Measurements from ENCODE around the gene LAMA2. TPM values are rescaled to one million over a fixed set of nuclear protein-coding genes. Genes with fewer than 3 reads are reported as not detected.
"Not testable (repeated sequence)": the region's sequence is repeated elsewhere in the genome, so short reads cannot be mapped to it uniquely, and the experiment has no call there.

Gene LAMA2
- total and polyA plus RNA-seq, 2 of the 13 experiments (the other 11 are each of a cell fraction or from before 2014, with no cell fraction given): 0.11 to 0.28 TPM

DNA sequence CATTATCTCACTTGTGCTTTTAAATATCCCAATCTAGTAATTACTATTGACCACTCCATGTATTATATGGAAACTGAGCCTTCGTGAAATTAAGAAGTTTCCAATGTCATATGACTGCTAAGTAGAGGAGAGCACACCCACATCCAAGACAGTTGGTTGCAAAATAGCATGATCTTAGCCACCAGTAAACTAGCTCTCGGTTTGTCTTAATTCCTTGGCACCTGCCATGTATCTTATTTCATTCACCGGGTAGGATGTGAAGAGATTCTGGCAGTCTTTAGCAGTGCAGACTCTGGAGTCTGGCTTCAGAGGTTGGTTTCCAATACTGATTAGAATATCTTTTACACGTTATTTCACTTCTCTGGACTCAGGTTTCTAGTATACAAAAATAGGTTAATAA lies 270.3 kb downstream of the LAMA2 start:
- BruUV-seq (replicated peaks): no TSS peak
- intact Hi-C loops (cut with micrococcal nuclease; ENCODE audit: unreplicated experiment): no loop called here
- Histone ChIP-seq H4K20me1 (ENCODE audit: insufficient read depth, low read length) (no peaks in the 10 kb centered on the region), H3K4me2 (ENCODE audit: low read depth, low read length) (no peak overlapping the region), H3K4me3 (replicated peaks in 1 of 3; ENCODE audit: insufficient read depth in 1 of 3, low read depth in 2 of 3, low read length in 3 of 3) (no peak overlapping the region), H3K27me3 (ENCODE audit: control insufficient read depth in 1 of 2, insufficient read depth in 2 of 2, low read length in 2 of 2) (no peaks in the 10 kb centered on the region), H3K36me3 (replicated peaks in 1 of 2; ENCODE audit: control insufficient read depth in 1 of 2, insufficient read depth in 2 of 2, low read length in 2 of 2) (no peaks in the 10 kb centered on the region), H3K79me2 (ENCODE audit: insufficient read depth, low read length) (no peaks in the 10 kb centered on the region), H3K27ac (ENCODE audit: extremely low read length, insufficient read depth, low read length) (no peak overlapping the region), H3K4me1 (ENCODE audit: insufficient read depth, low read length) (no peaks in the 10 kb centered on the region), H3K9me3 (ENCODE audit: low read length) (no peaks in the 10 kb centered on the region), H2AFZ (ENCODE audit: low read length) (no peak overlapping the region), H3K9ac (ENCODE audit: insufficient read depth, low read depth, low read length) (no peak overlapping the region)
- CTCF ChIA-PET (ENCODE audit: low intra/inter-chr PET ratio, low total read pairs): no interaction called here
- TF ChIP-seq IRF2 (CRISPR knock-in tag; IDR thresholded peaks at IDR 0.05) (no peak), NR2F1 (CRISPR knock-in tag; IDR thresholded peaks at IDR 0.05) (no peak), ZNF460 (CRISPR knock-in tag; IDR thresholded peaks at IDR 0.05; ENCODE audit: borderline replicate concordance) (no peak), RARA (CRISPR knock-in tag; IDR thresholded peaks at IDR 0.05) (no peak), ZNF816 (CRISPR knock-in tag; IDR thresholded peaks at IDR 0.05; ENCODE audit: borderline replicate concordance) (no peak), ZBTB10 (CRISPR knock-in tag; IDR thresholded peaks at IDR 0.05; ENCODE audit: borderline replicate concordance) (no peak), GPBP1L1 (CRISPR knock-in tag; IDR thresholded peaks at IDR 0.05) (no peak), ZNF253 (CRISPR knock-in tag; IDR thresholded peaks at IDR 0.05; ENCODE audit: borderline replicate concordance) (no peak), ZBTB7A (CRISPR knock-in tag; IDR thresholded peaks at IDR 0.05) (no peak), HNRNPUL1 (IDR thresholded peaks at IDR 0.05; ENCODE audit: low read depth, low read length) (no peak)
- TF ChIP-seq, protein P1, sequence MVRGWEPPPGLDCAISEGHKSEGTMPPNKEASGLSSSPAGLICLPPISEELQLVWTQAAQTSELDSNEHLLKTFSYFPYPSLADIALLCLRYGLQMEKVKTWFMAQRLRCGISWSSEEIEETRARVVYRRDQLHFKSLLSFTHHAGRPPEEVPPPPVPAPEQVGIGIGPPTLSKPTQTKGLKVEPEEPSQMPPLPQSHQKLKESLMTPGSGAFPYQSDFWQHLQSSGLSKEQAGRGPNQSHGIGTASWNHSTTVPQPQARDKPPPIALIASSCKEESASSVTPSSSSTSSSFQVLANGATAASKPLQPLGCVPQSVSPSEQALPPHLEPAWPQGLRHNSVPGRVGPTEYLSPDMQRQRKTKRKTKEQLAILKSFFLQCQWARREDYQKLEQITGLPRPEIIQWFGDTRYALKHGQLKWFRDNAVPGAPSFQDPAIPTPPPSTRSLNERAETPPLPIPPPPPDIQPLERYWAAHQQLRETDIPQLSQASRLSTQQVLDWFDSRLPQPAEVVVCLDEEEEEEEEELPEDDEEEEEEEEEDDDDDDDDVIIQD (CRISPR knock-in tag; IDR thresholded peaks at IDR 0.05; ENCODE audit: low read depth): no peak
- no peak for ATAC-seq
- no peak for FAIRE-seq
- POLR2A ChIA-PET: no interaction called here
- 11% methylated on average over 4 of the region's 4 CpGs for WGBS (ENCODE audit: low lambda C conversion rate)
- in situ Hi-C loops (cut with HindIII; ENCODE audit: extremely low pct_ligation_motif_present, low pct_unique_long_range_greater_than_20kb): no loop called here
- no peak for DNase-seq (ENCODE audit: low spot score)

DNA sequence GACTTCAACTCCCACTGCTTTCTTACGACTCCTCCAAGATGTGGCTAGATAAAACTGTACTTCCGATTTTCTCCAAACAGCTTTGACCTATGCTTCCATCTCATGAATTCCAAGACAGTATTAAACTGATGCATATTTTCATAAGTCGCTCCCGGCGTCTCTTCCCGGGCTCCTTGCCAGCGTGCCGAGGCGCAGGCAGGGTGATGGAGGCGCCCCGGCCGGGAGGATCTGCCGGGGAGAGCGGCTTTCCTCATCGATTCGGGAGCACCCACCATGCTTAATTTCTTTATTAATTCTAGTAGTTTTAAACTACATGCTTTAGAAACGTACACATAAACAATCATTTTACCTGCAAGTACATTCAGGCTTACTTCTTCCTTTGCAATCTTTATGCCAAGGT lies 276.3 kb downstream of the LAMA2 start:
- POLR2A ChIA-PET; H3K4me1 ChIP-seq (ENCODE audit: insufficient read depth, low read length); ATAC-seq; H3K9me3 ChIP-seq (ENCODE audit: low read length); DNase-seq (ENCODE audit: low spot score); in situ Hi-C loops (cut with HindIII; ENCODE audit: extremely low pct_ligation_motif_present, low pct_unique_long_range_greater_than_20kb); FAIRE-seq; intact Hi-C loops (cut with micrococcal nuclease; ENCODE audit: unreplicated experiment); H3K4me3 ChIP-seq (replicated peaks in 1 of 3; ENCODE audit: insufficient read depth in 1 of 3, low read depth in 2 of 3, low read length in 3 of 3); H3K27me3 ChIP-seq (ENCODE audit: control insufficient read depth in 1 of 2, insufficient read depth in 2 of 2, low read length in 2 of 2); CTCF ChIA-PET (ENCODE audit: low intra/inter-chr PET ratio, low total read pairs); H3K27ac ChIP-seq (ENCODE audit: extremely low read length, insufficient read depth, low read length); BruUV-seq (replicated peaks); H2AFZ ChIP-seq (ENCODE audit: low read length); H3K4me2 ChIP-seq (ENCODE audit: low read depth, low read length); H3K79me2 ChIP-seq (ENCODE audit: insufficient read depth, low read length); H3K36me3 ChIP-seq (replicated peaks in 1 of 2; ENCODE audit: control insufficient read depth in 1 of 2, insufficient read depth in 2 of 2, low read length in 2 of 2); H4K20me1 ChIP-seq (ENCODE audit: insufficient read depth, low read length); H3K9ac ChIP-seq (ENCODE audit: insufficient read depth, low read depth, low read length): not testable (repeated sequence)
- 38% methylated on average over 17 of the region's 17 CpGs for WGBS (ENCODE audit: low lambda C conversion rate)

Data from HepG2 (cell line).